ENCODE measurements around the gene QRICH2. TPM values are rescaled to one million over a fixed set of nuclear protein-coding genes. Genes with fewer than 3 reads are reported as not detected.
"Not testable (repeated sequence)": the region's sequence is repeated elsewhere in the genome, so short reads cannot be mapped to it uniquely, and the experiment has no call there.

QRICH2 gene
- total and polyA plus RNA-seq, 2 donors from 2014 or later = 2.0 to 2.5 TPM

DNA sequence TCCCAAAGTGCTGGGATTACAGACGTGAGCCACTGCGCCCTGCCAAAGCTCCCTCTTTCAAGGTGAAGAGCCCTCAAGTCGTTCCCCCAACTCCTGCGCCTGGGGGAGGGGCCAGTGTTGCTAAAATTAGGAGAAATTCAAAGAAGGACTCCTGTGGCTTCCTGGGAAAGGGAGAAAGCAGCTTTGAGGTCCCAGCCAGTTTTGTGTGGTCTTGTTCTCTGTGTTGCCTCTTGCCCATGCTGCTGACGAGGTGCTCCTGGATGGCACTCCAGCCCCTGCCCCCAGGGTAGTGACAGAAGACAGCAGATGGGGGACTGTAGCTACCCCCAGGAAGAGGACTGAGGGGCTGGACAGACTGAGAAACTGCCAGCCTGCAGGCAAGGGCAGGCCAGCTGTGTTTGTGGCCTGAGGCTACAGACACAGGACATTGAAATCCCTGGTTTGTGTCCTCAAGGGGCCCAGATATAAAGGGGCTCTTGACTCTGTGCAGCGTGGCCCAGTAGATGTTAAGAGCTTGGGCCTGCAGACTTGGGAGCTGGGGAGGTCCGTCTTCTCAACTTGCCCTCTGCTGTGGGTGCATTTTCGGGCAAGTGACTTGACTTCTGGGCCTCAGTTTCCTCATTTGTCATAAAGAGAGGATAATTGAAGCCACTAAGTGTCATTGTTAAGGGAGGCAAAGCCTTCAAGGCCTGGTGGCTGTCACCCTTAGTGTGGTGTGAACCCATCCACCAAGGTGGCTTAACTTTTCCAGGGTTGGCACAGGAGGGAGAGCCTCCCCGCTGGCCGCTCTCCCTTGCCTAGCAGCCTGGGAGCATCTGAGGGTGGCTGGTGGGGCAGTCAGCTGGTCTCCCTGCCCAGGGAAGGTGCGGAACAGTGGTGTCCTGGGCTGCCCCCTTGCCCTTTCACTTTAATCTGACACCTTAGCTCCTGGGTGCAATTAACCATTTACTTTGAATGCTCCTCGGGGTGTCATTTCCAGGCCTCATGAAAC, 38.8 kb downstream of the QRICH2 start:
- H3K9ac ChIP-seq (ENCODE audit: low read length in 3 of 3) = no peak overlapping the region
- no peaks in the 10 kb centered on the region for H3K27me3 ChIP-seq (ENCODE audit: control insufficient read depth, insufficient read depth, low read length)
- H3K4me3 ChIP-seq (ENCODE audit: low read length in 3 of 3) = no peak overlapping the region
- H3K36me3 ChIP-seq (ENCODE audit: control insufficient read depth in 2 of 3, insufficient read depth in 3 of 3, low read length in 3 of 3) = no peaks in the 10 kb centered on the region
- DNase-seq (peak in 1 of 5 donors; percentile 66), FAIRE-seq (no peak)
- H3K9me3 ChIP-seq (ENCODE audit: control insufficient read depth in 2 of 3, insufficient read depth in 1 of 3, low read length in 3 of 3) = no peaks in the 10 kb centered on the region
- no peak overlapping the region for H3K27ac ChIP-seq (ENCODE audit: low read depth in 2 of 2, low read length in 2 of 2)
- peaks cover 6 to 42% (median 27%) of the 10 kb centered on the region in 3 donors for H3K4me1 ChIP-seq (ENCODE audit: control insufficient read depth in 2 of 3, insufficient read depth in 2 of 3, low read depth in 1 of 3, low read length in 3 of 3)
- TF ChIP-seq, protein P1, sequence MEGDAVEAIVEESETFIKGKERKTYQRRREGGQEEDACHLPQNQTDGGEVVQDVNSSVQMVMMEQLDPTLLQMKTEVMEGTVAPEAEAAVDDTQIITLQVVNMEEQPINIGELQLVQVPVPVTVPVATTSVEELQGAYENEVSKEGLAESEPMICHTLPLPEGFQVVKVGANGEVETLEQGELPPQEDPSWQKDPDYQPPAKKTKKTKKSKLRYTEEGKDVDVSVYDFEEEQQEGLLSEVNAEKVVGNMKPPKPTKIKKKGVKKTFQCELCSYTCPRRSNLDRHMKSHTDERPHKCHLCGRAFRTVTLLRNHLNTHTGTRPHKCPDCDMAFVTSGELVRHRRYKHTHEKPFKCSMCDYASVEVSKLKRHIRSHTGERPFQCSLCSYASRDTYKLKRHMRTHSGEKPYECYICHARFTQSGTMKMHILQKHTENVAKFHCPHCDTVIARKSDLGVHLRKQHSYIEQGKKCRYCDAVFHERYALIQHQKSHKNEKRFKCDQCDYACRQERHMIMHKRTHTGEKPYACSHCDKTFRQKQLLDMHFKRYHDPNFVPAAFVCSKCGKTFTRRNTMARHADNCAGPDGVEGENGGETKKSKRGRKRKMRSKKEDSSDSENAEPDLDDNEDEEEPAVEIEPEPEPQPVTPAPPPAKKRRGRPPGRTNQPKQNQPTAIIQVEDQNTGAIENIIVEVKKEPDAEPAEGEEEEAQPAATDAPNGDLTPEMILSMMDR (IDR thresholded peaks at IDR 0.05; ENCODE audit: borderline replicate concordance, extremely low read depth, insufficient read depth) = no peak
- intact Hi-C loops (cut with DNase I) = no loop called here

DNA sequence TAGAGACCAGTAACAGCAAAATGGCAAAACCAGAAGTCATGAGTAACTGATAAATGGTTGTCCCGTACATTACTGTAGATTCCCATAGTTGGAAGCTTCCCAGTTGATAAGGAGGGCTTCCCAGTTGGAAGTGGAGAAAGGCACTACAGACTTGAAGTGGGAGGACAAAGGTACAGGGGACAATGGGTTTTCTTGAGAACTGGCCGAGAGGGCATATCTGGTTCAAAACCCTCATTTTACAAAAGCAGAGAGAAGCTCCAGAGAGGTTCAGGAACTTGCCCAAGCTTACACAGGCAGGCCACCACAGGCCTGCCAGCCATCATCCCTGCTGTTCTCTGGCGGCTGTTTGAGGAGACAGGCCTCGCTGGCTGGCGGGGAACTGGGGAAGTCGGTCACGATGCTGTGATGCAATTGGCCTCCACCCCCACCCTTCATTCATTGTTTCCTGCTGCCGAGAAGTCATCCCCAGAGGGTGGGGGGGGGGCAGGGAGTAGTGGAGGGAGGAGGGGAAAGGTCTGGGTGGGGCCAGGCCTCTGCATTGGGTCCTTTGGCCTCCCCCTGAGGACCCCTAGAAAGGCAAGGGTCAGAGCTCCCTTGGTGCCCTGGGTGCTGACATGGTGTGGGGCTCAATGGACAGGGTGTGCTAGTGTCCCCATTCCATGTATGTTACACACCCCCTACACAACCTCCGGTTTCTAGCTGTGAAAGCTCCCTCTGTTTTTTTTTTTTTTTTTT, 39.9 kb downstream of the QRICH2 start:
- Histone ChIP-seq H3K27me3 (ENCODE audit: control insufficient read depth, insufficient read depth, low read length) (no peaks in the 10 kb centered on the region), H3K4me3 (ENCODE audit: low read length in 3 of 3) (no peak overlapping the region), H3K9ac (ENCODE audit: low read length in 3 of 3) (peak overlapping the region in 2 of 3 donors; percentile 13 to 52), H3K9me3 (ENCODE audit: control insufficient read depth in 2 of 3, insufficient read depth in 1 of 3, low read length in 3 of 3) (no peaks in the 10 kb centered on the region), H3K4me1 (ENCODE audit: control insufficient read depth in 2 of 3, insufficient read depth in 2 of 3, low read depth in 1 of 3, low read length in 3 of 3) (peaks cover 7 to 50% (median 36%) of the 10 kb centered on the region in 3 donors), H3K27ac (ENCODE audit: low read depth in 2 of 2, low read length in 2 of 2) (peak overlapping the region; percentile 33 to 78), H3K36me3 (ENCODE audit: control insufficient read depth in 2 of 3, insufficient read depth in 3 of 3, low read length in 3 of 3) (no peaks in the 10 kb centered on the region)
- FAIRE-seq = no peak
- TF ChIP-seq, protein P1 (IDR thresholded peaks at IDR 0.05; ENCODE audit: borderline replicate concordance, extremely low read depth, insufficient read depth) = no peak
- peak in 1 of 5 donors; percentile 93 for DNase-seq
- intact Hi-C loops (cut with DNase I) = no loop called here

DNA sequence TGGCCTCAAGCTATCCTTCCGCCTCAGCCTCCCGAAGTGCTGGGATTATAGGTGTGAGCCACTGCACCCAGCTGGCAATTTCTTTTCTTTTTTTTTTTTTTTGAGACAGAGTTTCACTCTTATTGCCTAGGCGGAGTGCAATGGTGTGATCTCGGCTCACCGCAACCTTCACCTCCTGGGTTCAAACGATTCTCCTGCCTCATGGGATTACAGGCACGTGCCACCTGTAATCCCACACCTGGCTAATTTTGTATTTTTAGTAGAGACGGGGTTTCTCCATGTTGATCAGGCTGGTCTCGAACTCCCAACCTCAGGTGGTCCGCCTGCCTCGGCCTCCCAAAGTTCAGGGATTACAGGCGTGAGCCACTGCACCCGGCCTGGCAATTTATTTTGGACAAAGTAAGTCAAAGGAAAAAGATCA, 40.5 kb downstream of the QRICH2 start:
- intact Hi-C loops (cut with DNase I); H3K4me3 ChIP-seq (ENCODE audit: low read length in 3 of 3); H3K36me3 ChIP-seq (ENCODE audit: control insufficient read depth in 2 of 3, insufficient read depth in 3 of 3, low read length in 3 of 3); H3K9me3 ChIP-seq (ENCODE audit: control insufficient read depth in 2 of 3, insufficient read depth in 1 of 3, low read length in 3 of 3); H3K27me3 ChIP-seq (ENCODE audit: control insufficient read depth, insufficient read depth, low read length); FAIRE-seq: not testable (repeated sequence)
- peak overlapping the region in 1 of 3 donors; percentile 13 for H3K9ac ChIP-seq (ENCODE audit: low read length in 3 of 3)
- H3K4me1 ChIP-seq (ENCODE audit: control insufficient read depth in 2 of 3, insufficient read depth in 2 of 3, low read depth in 1 of 3, low read length in 3 of 3) = peaks cover 7 to 54% (median 38%) of the 10 kb centered on the region in 3 donors
- H3K27ac ChIP-seq (ENCODE audit: low read depth in 2 of 2, low read length in 2 of 2) = peak overlapping the region; percentile 33 to 78
- peak in 1 of 5 donors; percentile 45 for DNase-seq
